Erythroblast (primary cell): ENCODE data around the gene SLC36A4.
A peak's percentile ranks its signal among the peaks of the same experiment; 100 is the strongest.

Source experiments
- DNase-seq, 2 experiments: peaks; one replicate each; lab custom pipeline; 2025; lab: John Stamatoyannopoulos, UW
- GATA1 ChIP-seq: IDR thresholded peaks from 2 replicates; pipeline ENCODE4 v1.6.1; 2011; ENCODE audit warnings: low read depth, mild to moderate bottlenecking, control low read depth, low read length, moderate library complexity
- POLR2A ChIP-seq: IDR thresholded peaks from 2 replicates; pipeline ENCODE4 v1.6.1; 2011; ENCODE audit warnings: mild to moderate bottlenecking, low read length

Gene SLC36A4

GRCh38 chr11:93169950-93170561 is 27.7 kb downstream of the SLC36A4 start:
- TF ChIP-seq POLR2A (no peak), GATA1 (no peak)
- DNase-seq, result peak; percentile 4 to 24

GRCh38 chr11:93169143-93169542 is 28.6 kb downstream of the SLC36A4 start:
- TF ChIP-seq GATA1 (no peak), POLR2A (no peak)
- no peak for DNase-seq

- TF ChIP-seq GATA1 (no peak), POLR2A (no peak)
- no peak for DNase-seq
Observed at GRCh38 chr11:93166862-93167261, 30.9 kb downstream of the SLC36A4 start.

GRCh38 chr11:93166194-93166593 is 31.6 kb downstream of the SLC36A4 start:
- TF ChIP-seq POLR2A (no peak), GATA1 (no peak)
- no peak for DNase-seq

GRCh38 chr11:93160808-93161207 is 37.0 kb downstream of the SLC36A4 start:
- no peak for DNase-seq
- TF ChIP-seq POLR2A, result no peak
- TF ChIP-seq GATA1, result no peak

GRCh38 chr11:93160156-93160555 is 37.6 kb downstream of the SLC36A4 start:
- no peak for DNase-seq
- TF ChIP-seq GATA1 (no peak), POLR2A (no peak)

GRCh38 chr11:93159721-93160120 is 38.1 kb downstream of the SLC36A4 start:
- TF ChIP-seq GATA1 (no peak), POLR2A (no peak)
- no peak for DNase-seq

GRCh38 chr11:93155738-93156137 is 42.1 kb downstream of the SLC36A4 start:
- TF ChIP-seq GATA1, result no peak
- no peak for TF ChIP-seq POLR2A
- no peak for DNase-seq

GRCh38 chr11:93145390-93145915 is 52.3 kb downstream of the SLC36A4 start:
- TF ChIP-seq GATA1 (no peak), POLR2A (no peak)
- no peak for DNase-seq

- TF ChIP-seq GATA1 (no peak), POLR2A (no peak)
- no peak for DNase-seq
Observed at GRCh38 chr11:93143800-93144199, 54.0 kb downstream of the SLC36A4 start.

- DNase-seq, result no peak
Observed at GRCh38 chr11:93143186-93143585, 54.6 kb downstream of the SLC36A4 start.

GRCh38 chr11:93133488-93134109 is 64.2 kb downstream of the SLC36A4 start:
- DNase-seq, result no peak
- TF ChIP-seq GATA1 (no peak), POLR2A (no peak)

More at GRCh38 chr11:93143186-93143585, 54.6 kb downstream of the SLC36A4 start:
- no peak for TF ChIP-seq GATA1
- TF ChIP-seq POLR2A, result no peak

- no peak for DNase-seq
- TF ChIP-seq POLR2A, result no peak
- no peak for TF ChIP-seq GATA1
Observed at GRCh38 chr11:93132836-93133235, 65.0 kb downstream of the SLC36A4 start.

- DNase-seq, result peak in 1 of 2 experiments; percentile 12
- TF ChIP-seq GATA1 (no peak), POLR2A (no peak)
Observed at GRCh38 chr11:93131709-93132108, 66.1 kb downstream of the SLC36A4 start.
